K562 (cell line): ENCODE results near the gene CFAP157. TPM values are rescaled to one million over a fixed set of nuclear protein-coding genes. Genes with fewer than 3 reads are reported as not detected.

ENCODE experiments used
- CHD1 ChIP-seq: fragments of 200-600 bp; sonication (generic); IDR thresholded peaks from one replicate; pipeline ENCODE4 v1.6.1; 2012; ENCODE audit warnings: mild to moderate bottlenecking, moderate library complexity, low read length, inconsistent platforms
- EP400 ChIP-seq: fragments of 450-650 bp; IDR thresholded peaks from 2 replicates; pipeline ENCODE4 v1.6.1; 2017; ENCODE audit warnings: antibody characterized with exemption, mild to moderate bottlenecking, moderate library complexity
- ETV1 ChIP-seq: fragments of 450-650 bp; conservative IDR thresholded peaks from 2 replicates; pipeline ENCODE4 v1.6.1; 2016; ENCODE audit warnings: missing genetic modification characterization, control low read depth, low read depth, missing compliant biosample characterization
- HCFC1 ChIP-seq: IDR thresholded peaks from 2 replicates; pipeline ENCODE4 v1.6.1; 2012; ENCODE audit warnings: low read depth, low read length, improper control_type of control experiment
- HEY1 ChIP-seq: fragments of 250-450 bp; sonication (Bioruptor Pico); IDR thresholded peaks from 2 replicates; pipeline ENCODE4 v1.5.0; 2020; ENCODE audit warnings: mild to moderate bottlenecking, moderate library complexity, borderline replicate concordance
- JUNB ChIP-seq: fragments of 450-650 bp; formaldehyde crosslinking; conservative IDR thresholded peaks from 2 replicates; pipeline ENCODE4 v1.4.0; 2020; ENCODE audit warnings: mild to moderate bottlenecking
- MYC ChIP-seq, 2 experiments: fragments of 250-450 bp in 1 of 2; sonication (Bioruptor Pico) in 1 of 2; IDR thresholded peaks; 2 replicates each; pipeline versions ENCODE4 v1.5.1 to v1.6.1; 2012 to 2021; ENCODE audit warnings: low read depth in 2 of 2, borderline replicate concordance in 1 of 2, improper control_type of control experiment in 1 of 2, low read length in 1 of 2, mild to moderate bottlenecking in 1 of 2, moderate library complexity in 1 of 2
- NFE2 ChIP-seq: IDR thresholded peaks from 2 replicates; pipeline ENCODE4 v1.6.1; 2014; ENCODE audit warnings: antibody characterized with exemption, low read depth
- POLR2B ChIP-seq: fragments of 450-650 bp; IDR thresholded peaks from 2 replicates; pipeline ENCODE4 v1.6.1; 2018; ENCODE audit warnings: low read depth; ENCODE audit not compliant: partially characterized antibody
- RFX7 ChIP-seq: fragments of 250-450 bp; sonication (Bioruptor Pico); IDR thresholded peaks from 2 replicates; pipeline ENCODE4 v1.5.1; 2021; ENCODE audit warnings: mild to moderate bottlenecking
- ZFP30 ChIP-seq: fragments of 250-450 bp; sonication (Bioruptor Pico); IDR thresholded peaks from 2 replicates; pipeline ENCODE4 v1.8.0; 2022; ENCODE audit warnings: moderate library complexity, mild to moderate bottlenecking, inconsistent platforms, borderline replicate concordance
- ZNF197 ChIP-seq: fragments of 200-800 bp; sonication (Bioruptor generic); IDR thresholded peaks from 2 replicates; pipeline ENCODE4 v1.6.1; 2016; ENCODE audit warnings: low read depth, missing genetic modification characterization, missing compliant biosample characterization
- ZNF431 ChIP-seq: sonication (generic); formaldehyde crosslinking; IDR thresholded peaks from 2 replicates; pipeline ENCODE4 v1.8.0; 2022; ENCODE audit warnings: mild to moderate bottlenecking, missing genetic modification reagents
- polyA plus RNA-seq, 8 experiments: library from polyadenylated mRNA; depleted of rRNA in 4 of 8; stranded (reverse) in 5 of 8; unstranded in 3 of 8; fragments of >200 nt; fragmentation: Nextera tagmentation in 2 of 8; fragmentation: Illumina TruSeq in 1 of 8; extraction: Ambion mirVana in 2 of 8; extraction: Trizol in 1 of 8; gene quantifications; 2 replicates each; pipeline versions ENCODE4 v1.2.1 to v1.2.3, GENCODE V29; 2011 to 2014; ENCODE audit warnings: inconsistent platforms in 1 of 8, missing spikeins in 1 of 8
- total RNA-seq, 7 experiments: library from RNA; depleted of rRNA in 6 of 7; stranded (reverse); fragments of >200 nt in 6 of 7; fragmentation: Illumina TruSeq in 2 of 7; extraction: Trizol in 2 of 7; gene quantifications; 2 replicates each; pipeline versions ENCODE4 v1.2.1 to v1.2.3, GENCODE V29; 2011 to 2021; ENCODE audit warnings: low replicate concordance in 1 of 7
- TF ChIP-seq, protein P1 (sequence below): fragments of 250-450 bp; sonication (Bioruptor Pico); IDR thresholded peaks from 2 replicates; pipeline ENCODE4 v1.5.0; 2021
- TF ChIP-seq, protein P2 (sequence below): fragments of 450-650 bp; formaldehyde crosslinking; IDR thresholded peaks from 2 replicates; pipeline ENCODE4 v1.4.0; 2020; ENCODE audit warnings: mild to moderate bottlenecking, moderate library complexity
- TF ChIP-seq, protein P3 (sequence below): sonication (generic); formaldehyde crosslinking; IDR thresholded peaks from 2 replicates; pipeline ENCODE4 v1.8.0; 2022; ENCODE audit warnings: missing genetic modification reagents, mild to moderate bottlenecking, borderline replicate concordance
- TF ChIP-seq, protein P4 (sequence below): fragments of 250-450 bp; sonication (Bioruptor Pico); IDR thresholded peaks from 2 replicates; pipeline ENCODE4 v1.9.0; 2021; ENCODE audit warnings: mild to moderate bottlenecking, inconsistent platforms
- TF ChIP-seq, protein P5 (sequence below): fragments of 250-450 bp; sonication (Bioruptor Pico); IDR thresholded peaks from 2 replicates; pipeline ENCODE4 v1.4.0; 2020; ENCODE audit warnings: borderline replicate concordance

The CFAP157 gene
- total and polyA plus RNA-seq, 9 of the 15 experiments (the other 6 are each of a cell fraction or from before 2014, with no cell fraction given) = 0.03 TPM; not detected in 8

DNA sequence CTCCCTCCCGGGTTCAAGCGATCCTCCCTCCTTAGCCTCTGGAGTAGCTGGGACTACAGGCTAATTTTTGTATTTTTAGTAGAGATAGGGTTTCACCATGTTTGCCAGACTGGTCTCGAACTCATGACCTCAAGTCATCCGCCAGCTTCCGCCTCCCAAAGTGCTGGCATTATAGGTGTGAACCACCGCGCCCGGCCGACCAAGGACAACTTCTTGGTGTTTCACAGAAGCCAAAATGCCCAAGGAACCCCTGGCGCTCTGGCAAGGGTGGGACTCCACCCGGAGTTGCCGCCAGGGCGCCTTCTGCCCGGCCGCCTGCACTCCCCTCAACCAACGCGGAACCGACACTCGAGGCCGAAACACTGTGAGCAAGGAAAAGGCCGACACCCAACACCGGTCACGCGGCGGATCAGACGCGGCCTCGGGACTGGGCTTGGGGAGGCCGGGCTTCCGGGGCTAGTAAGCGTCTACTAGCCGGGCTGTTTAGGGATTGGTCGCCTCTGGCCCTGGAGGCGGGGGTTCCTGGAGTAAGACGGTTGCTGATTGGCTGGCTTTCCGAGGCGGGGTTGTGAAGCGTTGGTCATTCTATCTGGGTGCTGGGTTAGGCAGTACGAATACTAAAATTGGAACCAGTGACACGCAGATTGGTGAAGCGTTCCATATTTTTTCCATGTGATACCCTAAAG is 7.7 kb upstream of the CFAP157 start (continued):
- TF ChIP-seq, protein P1, sequence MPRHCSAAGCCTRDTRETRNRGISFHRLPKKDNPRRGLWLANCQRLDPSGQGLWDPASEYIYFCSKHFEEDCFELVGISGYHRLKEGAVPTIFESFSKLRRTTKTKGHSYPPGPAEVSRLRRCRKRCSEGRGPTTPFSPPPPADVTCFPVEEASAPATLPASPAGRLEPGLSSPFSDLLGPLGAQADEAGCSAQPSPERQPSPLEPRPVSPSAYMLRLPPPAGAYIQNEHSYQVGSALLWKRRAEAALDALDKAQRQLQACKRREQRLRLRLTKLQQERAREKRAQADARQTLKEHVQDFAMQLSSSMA (CRISPR knock-in tag) = no peak
- TF ChIP-seq, protein P2, sequence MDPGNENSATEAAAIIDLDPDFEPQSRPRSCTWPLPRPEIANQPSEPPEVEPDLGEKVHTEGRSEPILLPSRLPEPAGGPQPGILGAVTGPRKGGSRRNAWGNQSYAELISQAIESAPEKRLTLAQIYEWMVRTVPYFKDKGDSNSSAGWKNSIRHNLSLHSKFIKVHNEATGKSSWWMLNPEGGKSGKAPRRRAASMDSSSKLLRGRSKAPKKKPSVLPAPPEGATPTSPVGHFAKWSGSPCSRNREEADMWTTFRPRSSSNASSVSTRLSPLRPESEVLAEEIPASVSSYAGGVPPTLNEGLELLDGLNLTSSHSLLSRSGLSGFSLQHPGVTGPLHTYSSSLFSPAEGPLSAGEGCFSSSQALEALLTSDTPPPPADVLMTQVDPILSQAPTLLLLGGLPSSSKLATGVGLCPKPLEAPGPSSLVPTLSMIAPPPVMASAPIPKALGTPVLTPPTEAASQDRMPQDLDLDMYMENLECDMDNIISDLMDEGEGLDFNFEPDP (CRISPR knock-in tag) = 0 out of 2 replicates have a peak, but pooled peaks have one; percentile 75
- TF ChIP-seq POLR2B (peak; percentile 84), CHD1 (no peak), NFE2 (no peak), HEY1 (CRISPR knock-in tag) (no peak), ZFP30 (CRISPR knock-in tag) (no peak), HCFC1 (0 out of 2 replicates have a peak, but pooled peaks have one; percentile 21), MYC (IDR thresholded peaks at IDR 0.05; ENCODE audit: low read depth, low read length) (peak; percentile 85), MYC (CRISPR knock-in tag; IDR thresholded peaks at IDR 0.05; ENCODE audit: borderline replicate concordance, low read depth) (peak; percentile 70; the same call in 1 of the 2 replicates), ETV1 (peak; percentile 84), RFX7 (CRISPR knock-in tag) (no peak), EP400 (peak; percentile 82), ZNF197 (0 out of 2 replicates have a peak, but pooled peaks have one; percentile 45), ZNF431 (CRISPR knock-in tag) (peak; percentile 73), JUNB (CRISPR knock-in tag) (no peak)
- TF ChIP-seq, protein P3, sequence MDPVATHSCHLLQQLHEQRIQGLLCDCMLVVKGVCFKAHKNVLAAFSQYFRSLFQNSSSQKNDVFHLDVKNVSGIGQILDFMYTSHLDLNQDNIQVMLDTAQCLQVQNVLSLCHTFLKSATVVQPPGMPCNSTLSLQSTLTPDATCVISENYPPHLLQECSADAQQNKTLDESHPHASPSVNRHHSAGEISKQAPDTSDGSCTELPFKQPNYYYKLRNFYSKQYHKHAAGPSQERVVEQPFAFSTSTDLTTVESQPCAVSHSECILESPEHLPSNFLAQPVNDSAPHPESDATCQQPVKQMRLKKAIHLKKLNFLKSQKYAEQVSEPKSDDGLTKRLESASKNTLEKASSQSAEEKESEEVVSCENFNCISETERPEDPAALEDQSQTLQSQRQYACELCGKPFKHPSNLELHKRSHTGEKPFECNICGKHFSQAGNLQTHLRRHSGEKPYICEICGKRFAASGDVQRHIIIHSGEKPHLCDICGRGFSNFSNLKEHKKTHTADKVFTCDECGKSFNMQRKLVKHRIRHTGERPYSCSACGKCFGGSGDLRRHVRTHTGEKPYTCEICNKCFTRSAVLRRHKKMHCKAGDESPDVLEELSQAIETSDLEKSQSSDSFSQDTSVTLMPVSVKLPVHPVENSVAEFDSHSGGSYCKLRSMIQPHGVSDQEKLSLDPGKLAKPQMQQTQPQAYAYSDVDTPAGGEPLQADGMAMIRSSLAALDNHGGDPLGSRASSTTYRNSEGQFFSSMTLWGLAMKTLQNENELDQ (CRISPR knock-in tag) = no peak
- TF ChIP-seq, protein P4, sequence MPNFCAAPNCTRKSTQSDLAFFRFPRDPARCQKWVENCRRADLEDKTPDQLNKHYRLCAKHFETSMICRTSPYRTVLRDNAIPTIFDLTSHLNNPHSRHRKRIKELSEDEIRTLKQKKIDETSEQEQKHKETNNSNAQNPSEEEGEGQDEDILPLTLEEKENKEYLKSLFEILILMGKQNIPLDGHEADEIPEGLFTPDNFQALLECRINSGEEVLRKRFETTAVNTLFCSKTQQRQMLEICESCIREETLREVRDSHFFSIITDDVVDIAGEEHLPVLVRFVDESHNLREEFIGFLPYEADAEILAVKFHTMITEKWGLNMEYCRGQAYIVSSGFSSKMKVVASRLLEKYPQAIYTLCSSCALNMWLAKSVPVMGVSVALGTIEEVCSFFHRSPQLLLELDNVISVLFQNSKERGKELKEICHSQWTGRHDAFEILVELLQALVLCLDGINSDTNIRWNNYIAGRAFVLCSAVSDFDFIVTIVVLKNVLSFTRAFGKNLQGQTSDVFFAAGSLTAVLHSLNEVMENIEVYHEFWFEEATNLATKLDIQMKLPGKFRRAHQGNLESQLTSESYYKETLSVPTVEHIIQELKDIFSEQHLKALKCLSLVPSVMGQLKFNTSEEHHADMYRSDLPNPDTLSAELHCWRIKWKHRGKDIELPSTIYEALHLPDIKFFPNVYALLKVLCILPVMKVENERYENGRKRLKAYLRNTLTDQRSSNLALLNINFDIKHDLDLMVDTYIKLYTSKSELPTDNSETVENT (CRISPR knock-in tag) = peak; percentile 78; the same call in 1 of the 2 replicates
- TF ChIP-seq, protein P5, sequence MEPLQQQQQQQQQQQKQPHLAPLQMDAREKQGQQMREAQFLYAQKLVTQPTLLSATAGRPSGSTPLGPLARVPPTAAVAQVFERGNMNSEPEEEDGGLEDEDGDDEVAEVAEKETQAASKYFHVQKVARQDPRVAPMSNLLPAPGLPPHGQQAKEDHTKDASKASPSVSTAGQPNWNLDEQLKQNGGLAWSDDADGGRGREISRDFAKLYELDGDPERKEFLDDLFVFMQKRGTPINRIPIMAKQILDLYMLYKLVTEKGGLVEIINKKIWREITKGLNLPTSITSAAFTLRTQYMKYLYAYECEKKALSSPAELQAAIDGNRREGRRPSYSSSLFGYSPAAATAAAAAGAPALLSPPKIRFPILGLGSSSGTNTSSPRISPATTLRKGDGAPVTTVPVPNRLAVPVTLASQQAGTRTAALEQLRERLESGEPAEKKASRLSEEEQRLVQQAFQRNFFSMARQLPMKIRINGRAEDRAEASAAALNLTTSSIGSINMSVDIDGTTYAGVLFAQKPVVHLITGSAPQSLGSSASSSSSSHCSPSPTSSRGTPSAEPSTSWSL (CRISPR knock-in tag) = no peak
